Fibroblast of lung (primary cell): Measurements from ENCODE around the gene ALAS1. TPM values are rescaled to one million over a fixed set of nuclear protein-coding genes. Genes with fewer than 3 reads are reported as not detected.

ENCODE experiments used
- DNase-seq, 2 donors: peaks; one replicate each; pipeline versions ENCODE4 v3.0.0 to v3.0.0-alpha.2; 2010; ENCODE audit warnings: low read depth in 2 of 2
- H2AFZ ChIP-seq: 2 replicates; pipeline ENCODE4 v1.5.1; 2012; ENCODE audit warnings: low read length, control low read depth, inconsistent platforms
- H3K27ac ChIP-seq: 2 replicates; pipeline ENCODE4 v1.5.1; 2011; ENCODE audit warnings: low read length, control low read depth; ENCODE audit not compliant: insufficient read depth
- H3K27me3 ChIP-seq: 2 replicates; pipeline ENCODE4 v1.5.1; 2011; ENCODE audit warnings: mild to moderate bottlenecking, low read length; ENCODE audit not compliant: control insufficient read depth, insufficient read depth
- H3K36me3 ChIP-seq: 2 replicates; pipeline ENCODE4 v1.5.1; 2011; ENCODE audit warnings: low read length; ENCODE audit not compliant: control insufficient read depth, insufficient read depth
- H3K4me1 ChIP-seq: 2 replicates; pipeline ENCODE4 v1.5.1; 2011; ENCODE audit warnings: low read length; ENCODE audit not compliant: control insufficient read depth, insufficient read depth; ENCODE audit errors: extremely low read depth
- H3K4me2 ChIP-seq: 2 replicates; pipeline ENCODE4 v1.5.1; 2011; ENCODE audit warnings: low read length, control low read depth; ENCODE audit not compliant: insufficient read depth; ENCODE audit errors: extremely low read depth
- H3K4me3 ChIP-seq, 4 experiments: fragments of 200-600 bp in 1 of 4; sonication (generic) in 1 of 4; replicated peaks in 1 of 4; 2 replicates each; pipeline ENCODE4 v1.5.1; 2011 to 2016; ENCODE audit warnings: low read length in 4 of 4, low read depth in 3 of 4, mild to moderate bottlenecking in 3 of 4, control low read depth in 2 of 4, inconsistent platforms in 1 of 4, mixed read lengths in 1 of 4; ENCODE audit not compliant: insufficient read depth in 1 of 4; ENCODE audit errors: control extremely low read depth in 1 of 4
- H3K79me2 ChIP-seq: 2 replicates; pipeline ENCODE4 v1.5.1; 2012; ENCODE audit warnings: mild to moderate bottlenecking, low read length, inconsistent platforms; ENCODE audit not compliant: control insufficient read depth, insufficient read depth
- H3K9ac ChIP-seq: 2 replicates; pipeline ENCODE4 v1.5.1; 2011; ENCODE audit warnings: mild to moderate bottlenecking, low read length, control low read depth; ENCODE audit not compliant: insufficient read depth
- H3K9me3 ChIP-seq: 2 replicates; pipeline ENCODE4 v1.5.1; 2012; ENCODE audit warnings: low read depth, low read length; ENCODE audit not compliant: control insufficient read depth, insufficient read depth
- H4K20me1 ChIP-seq: 2 replicates; pipeline ENCODE4 v1.5.1; 2011; ENCODE audit warnings: low read length; ENCODE audit not compliant: control insufficient read depth, insufficient read depth; ENCODE audit errors: extremely low read depth
- EZH2 ChIP-seq: IDR thresholded peaks from 2 replicates; pipeline ENCODE4 v1.5.1; 2012; ENCODE audit warnings: low read length, control low read depth, mild to moderate bottlenecking; ENCODE audit errors: missing control alignments
- polyA plus RNA-seq, 2 donors: library from polyadenylated mRNA; depleted of rRNA in 1 of 2; stranded (reverse) in 1 of 2; unstranded in 1 of 2; fragments of >200 nt; gene quantifications; 2 replicates each; pipeline ENCODE4 v1.2.1, GENCODE V29; 2011 to 2012; ENCODE audit warnings: missing spikeins in 1 of 2
- total RNA-seq: library from RNA; depleted of rRNA; stranded (reverse); fragments of >200 nt; gene quantifications from 2 replicates; pipeline ENCODE4 v1.2.1, GENCODE V29; 2014
- TF ChIP-seq, protein P1 (sequence below), 2 donors: IDR thresholded peaks in 1 of 2; conservative IDR thresholded peaks in 1 of 2; 1 replicate in 1 of 2; 2 replicates in 1 of 2; pipeline ENCODE4 v1.5.1; 2011 to 2012; ENCODE audit warnings: low read length in 2 of 2, control low read depth in 1 of 2, inconsistent platforms in 1 of 2, low read depth in 1 of 2, mild to moderate bottlenecking in 1 of 2

Gene ALAS1
- total and polyA plus RNA-seq, 2 donors (not counting 1 experiment from before 2014, with no cell fraction given), result 60.9 to 61.8 TPM

DNA sequence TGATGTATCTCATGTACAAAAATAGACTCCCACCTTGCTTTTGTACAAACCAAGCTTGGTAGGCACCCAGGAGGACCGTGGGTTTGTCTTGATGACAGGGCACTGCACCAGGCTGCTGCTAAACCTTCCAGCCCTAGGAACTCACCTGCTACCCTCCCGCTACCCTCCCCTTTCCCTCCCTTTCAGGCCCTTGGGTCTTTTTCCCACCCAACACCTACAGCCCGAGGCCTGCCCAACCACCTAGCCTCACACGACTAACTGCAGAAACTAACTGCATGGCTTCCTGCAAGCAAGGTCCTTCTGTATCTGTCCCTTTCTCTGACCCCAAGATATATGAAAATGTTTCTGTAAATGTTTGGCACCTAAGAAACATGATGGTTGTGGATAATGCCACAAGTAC lies 58.7 kb downstream of the ALAS1 start:
- Histone ChIP-seq H3K36me3 (peaks cover 32% of the 10 kb centered on the region), H3K27me3 (no peaks in the 10 kb centered on the region), H3K4me3 (no peak overlapping the region), H3K27ac (no peak overlapping the region), H2AFZ (no peak overlapping the region), H3K4me2 (no peak overlapping the region), H4K20me1 (no peaks in the 10 kb centered on the region), H3K9me3 (no peaks in the 10 kb centered on the region), H3K9ac (no peak overlapping the region), H3K4me1 (no peaks in the 10 kb centered on the region), H3K79me2 (peaks cover 6% of the 10 kb centered on the region)
- DNase-seq, result no peak
- no peak for TF ChIP-seq EZH2
- TF ChIP-seq, protein P1, sequence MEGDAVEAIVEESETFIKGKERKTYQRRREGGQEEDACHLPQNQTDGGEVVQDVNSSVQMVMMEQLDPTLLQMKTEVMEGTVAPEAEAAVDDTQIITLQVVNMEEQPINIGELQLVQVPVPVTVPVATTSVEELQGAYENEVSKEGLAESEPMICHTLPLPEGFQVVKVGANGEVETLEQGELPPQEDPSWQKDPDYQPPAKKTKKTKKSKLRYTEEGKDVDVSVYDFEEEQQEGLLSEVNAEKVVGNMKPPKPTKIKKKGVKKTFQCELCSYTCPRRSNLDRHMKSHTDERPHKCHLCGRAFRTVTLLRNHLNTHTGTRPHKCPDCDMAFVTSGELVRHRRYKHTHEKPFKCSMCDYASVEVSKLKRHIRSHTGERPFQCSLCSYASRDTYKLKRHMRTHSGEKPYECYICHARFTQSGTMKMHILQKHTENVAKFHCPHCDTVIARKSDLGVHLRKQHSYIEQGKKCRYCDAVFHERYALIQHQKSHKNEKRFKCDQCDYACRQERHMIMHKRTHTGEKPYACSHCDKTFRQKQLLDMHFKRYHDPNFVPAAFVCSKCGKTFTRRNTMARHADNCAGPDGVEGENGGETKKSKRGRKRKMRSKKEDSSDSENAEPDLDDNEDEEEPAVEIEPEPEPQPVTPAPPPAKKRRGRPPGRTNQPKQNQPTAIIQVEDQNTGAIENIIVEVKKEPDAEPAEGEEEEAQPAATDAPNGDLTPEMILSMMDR (conservative IDR thresholded peaks at IDR 0.05 in 1 of 2, IDR thresholded peaks at IDR 0.05 in 1 of 2; ENCODE audit: low read depth in 1 of 2, low read length in 2 of 2), result no peak

DNA sequence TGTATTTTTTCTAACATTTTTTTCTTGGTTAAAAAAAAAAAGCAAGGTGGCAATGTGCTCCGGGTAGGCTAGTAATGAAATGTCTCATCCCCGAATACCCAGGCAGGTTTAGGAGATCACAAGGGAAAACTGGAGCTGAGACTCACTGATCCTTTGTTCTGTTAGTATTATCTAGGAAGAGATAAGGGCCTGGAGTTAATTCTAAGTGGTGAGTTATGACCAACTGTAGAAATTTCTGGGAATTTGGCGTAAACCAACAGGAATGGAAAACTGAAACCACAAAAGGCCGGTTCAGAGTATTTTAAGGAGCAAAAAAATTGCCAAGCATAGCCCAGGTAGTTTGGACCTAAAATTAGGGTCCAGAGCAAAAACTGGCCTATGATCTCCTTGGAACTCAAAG lies 60.0 kb downstream of the ALAS1 start:
- peak in 1 of 2 donors; percentile 78 for DNase-seq
- Histone ChIP-seq H3K36me3 (peaks cover 34% of the 10 kb centered on the region), H3K9ac (no peak overlapping the region), H3K9me3 (no peaks in the 10 kb centered on the region), H3K4me1 (no peaks in the 10 kb centered on the region), H3K4me2 (no peak overlapping the region), H3K27me3 (no peaks in the 10 kb centered on the region), H4K20me1 (peaks cover 2% of the 10 kb centered on the region), H3K79me2 (peaks cover 11% of the 10 kb centered on the region), H3K27ac (no peak overlapping the region), H2AFZ (no peak overlapping the region), H3K4me3 (no peak overlapping the region)
- TF ChIP-seq, protein P1 (conservative IDR thresholded peaks at IDR 0.05 in 1 of 2, IDR thresholded peaks at IDR 0.05 in 1 of 2; ENCODE audit: low read depth in 1 of 2, low read length in 2 of 2), result no peak

DNA sequence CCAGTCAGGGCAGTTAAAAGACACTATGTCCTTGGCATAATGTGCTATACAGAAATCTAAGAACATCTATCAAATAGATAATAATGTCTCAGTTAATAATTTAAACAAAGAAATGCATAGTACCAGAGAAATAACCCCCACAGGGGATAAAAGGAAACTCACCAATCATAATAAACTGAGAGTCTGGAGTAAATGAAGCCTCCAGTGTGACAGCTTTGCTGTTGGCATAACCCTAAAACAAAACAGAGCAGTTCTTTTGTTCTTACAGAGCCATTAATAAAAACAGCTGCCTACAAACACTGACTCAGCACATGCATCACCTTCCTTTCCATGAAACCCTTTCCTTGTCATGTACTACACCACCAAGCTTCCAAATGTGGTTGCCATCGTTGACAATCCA lies 61.1 kb downstream of the ALAS1 start:
- H3K4me1 ChIP-seq, result no peaks in the 10 kb centered on the region
- H3K27me3 ChIP-seq, result no peaks in the 10 kb centered on the region
- no peak overlapping the region for H3K27ac ChIP-seq
- DNase-seq, result peak in 1 of 2 donors; percentile 58
- H3K36me3 ChIP-seq, result peaks cover 30% of the 10 kb centered on the region
- peaks cover 2% of the 10 kb centered on the region for H4K20me1 ChIP-seq
- H2AFZ ChIP-seq, result no peak overlapping the region
- no peaks in the 10 kb centered on the region for H3K9me3 ChIP-seq
- peaks cover 11% of the 10 kb centered on the region for H3K79me2 ChIP-seq
- H3K4me3 ChIP-seq, result no peak overlapping the region
- H3K9ac ChIP-seq, result no peak overlapping the region
- TF ChIP-seq EZH2, result no peak
- TF ChIP-seq, protein P1 (conservative IDR thresholded peaks at IDR 0.05 in 1 of 2, IDR thresholded peaks at IDR 0.05 in 1 of 2; ENCODE audit: low read depth in 1 of 2, low read length in 2 of 2), result no peak
- H3K4me2 ChIP-seq, result no peak overlapping the region
